NCI-H1417 (cell line): ENCODE measurements around the gene WNT3A.

Experiments used
- DNase-seq, 3 experiments: peaks; one replicate each; lab custom pipeline; 2025; lab: John Stamatoyannopoulos, UW

WNT3A gene

DNA sequence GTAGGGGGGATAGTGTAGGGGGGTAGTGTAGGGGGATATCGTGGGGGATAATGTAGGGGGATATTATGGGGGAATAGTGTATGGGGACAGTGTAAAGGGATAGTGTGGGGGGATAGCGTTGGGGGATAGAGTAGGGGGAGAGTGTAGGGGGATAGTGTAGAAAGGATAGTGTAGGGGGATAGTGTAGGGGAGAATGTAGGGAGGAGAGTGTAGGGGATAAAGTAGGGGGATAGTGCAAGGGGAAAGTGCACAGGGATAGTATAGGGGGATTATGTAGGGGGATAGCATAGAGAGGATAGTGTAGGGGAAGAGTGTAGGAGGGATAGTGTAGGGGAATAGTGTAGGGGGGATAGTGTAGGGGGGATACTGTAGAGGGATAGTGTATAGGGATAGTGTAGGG is 63.4 kb downstream of the WNT3A start:
- DNase-seq: no peak

DNA sequence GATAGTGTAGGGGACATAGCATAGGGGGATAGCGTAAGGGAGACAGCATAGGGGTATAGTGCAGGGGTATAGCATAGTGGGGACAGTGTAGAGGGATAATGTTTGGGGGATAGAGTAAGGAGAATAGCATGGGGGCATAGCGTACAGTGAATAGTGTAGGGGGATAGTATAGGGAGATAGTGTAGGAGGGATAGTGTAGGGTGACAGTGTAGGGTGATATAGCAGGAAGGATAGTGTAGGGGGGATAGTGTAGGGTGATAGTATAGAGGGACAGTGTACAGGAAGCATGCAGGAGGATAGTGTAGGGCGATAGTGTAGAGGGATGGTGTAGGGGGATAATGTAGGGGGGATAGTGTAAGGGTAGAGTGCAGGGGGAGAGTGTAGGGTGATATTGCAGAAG is 64.1 kb downstream of the WNT3A start:
- no peak for DNase-seq

DNA sequence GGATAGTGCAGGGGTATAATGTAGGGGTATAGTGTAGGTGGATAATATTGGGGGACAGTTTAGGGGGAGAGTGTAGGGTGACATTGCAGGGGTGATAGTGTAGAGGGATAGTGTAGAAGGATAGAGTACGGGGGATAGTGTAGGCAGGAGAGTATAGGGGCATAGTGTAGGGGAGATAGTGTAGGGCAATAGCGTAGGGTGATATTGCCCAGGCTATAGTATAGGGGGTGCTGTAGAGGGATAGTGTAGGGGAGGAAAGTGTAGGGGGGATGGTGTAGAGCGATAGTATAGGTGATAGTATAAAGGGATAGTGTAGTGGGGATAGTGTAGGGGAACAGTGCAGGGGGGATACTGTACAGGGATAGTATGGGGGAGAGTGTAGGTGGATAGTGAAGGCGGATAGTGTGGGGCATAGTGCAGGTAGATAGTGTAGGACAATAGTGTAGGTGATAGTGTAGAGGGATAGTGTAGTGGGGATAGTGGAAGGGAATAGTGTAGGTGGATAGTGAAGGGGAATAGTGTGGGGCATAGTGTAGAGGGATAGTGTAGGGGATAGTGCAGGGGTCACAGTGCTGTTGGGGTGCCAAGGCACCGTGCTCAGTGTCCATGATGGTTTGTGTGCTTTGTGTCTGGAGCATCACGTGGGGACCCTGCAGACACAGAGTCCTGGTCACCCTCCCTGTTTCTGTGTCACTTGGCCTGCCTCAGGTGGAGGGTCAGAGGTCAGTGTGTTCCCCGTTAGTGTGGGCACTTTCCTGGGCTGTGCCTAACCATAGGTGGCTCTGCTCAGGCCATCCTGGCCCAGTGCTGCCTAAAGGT is 65.2 kb downstream of the WNT3A start:
- no peak for DNase-seq

DNA sequence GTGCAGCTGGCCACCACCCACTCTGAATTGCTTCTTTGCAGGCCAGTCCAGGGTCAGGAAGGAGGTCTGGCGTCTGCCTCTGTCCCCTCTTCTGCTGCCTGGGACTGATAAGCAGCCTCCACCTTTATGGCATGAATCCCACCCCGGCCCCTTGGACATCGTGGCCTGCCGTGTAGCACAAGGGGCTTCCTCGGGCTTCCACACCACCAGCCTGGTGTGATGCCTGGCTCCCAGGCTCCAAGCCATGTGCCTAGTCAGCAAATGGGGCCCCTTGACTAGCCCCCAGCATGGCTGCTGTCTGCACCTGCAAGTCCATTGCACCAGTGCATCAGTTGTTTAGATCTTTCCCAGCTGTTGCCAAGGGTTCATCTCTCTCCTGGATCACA is 65.9 kb downstream of the WNT3A start:
- peak in 2 of 3 experiments; percentile 26 to 34 for DNase-seq

DNA sequence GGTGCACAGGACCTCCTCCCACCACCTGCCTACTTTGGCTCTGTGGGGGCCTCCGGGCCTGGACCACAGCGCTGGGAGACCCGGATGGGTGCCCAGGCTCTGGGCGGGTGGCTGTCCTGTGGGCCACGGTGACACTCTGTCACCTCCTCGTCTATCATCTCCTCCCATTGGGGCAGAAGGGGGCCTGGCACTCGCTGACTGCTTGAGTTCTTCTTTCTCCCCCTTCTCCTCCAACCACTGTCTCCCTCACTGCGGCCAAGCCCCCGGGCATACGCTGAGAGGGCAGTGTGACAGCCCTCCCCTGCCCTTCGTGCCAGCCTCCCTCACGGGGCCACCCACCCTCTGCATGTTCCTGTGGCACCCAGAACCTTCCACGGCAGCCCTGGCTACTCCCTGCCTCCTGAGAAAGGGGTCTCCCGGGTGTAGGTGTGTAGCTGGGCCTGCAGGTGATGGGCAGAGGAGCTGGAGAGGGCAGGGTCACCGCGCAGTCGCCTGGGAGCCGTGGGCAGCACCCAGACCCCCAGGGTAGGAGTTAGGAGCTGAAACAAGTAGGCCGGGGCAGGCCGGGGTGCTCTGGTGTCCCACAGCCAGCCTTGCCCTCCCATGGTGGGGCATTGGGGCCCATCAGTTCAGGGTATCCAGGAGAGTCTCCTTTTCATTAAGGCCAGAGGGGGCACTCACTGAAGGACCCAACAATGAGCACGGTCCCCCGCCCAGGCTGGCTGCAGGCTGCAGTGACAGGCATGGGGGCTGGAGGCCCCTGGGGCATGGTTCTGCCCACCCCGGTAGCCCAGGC is 66.5 kb downstream of the WNT3A start:
- DNase-seq: no peak

DNA sequence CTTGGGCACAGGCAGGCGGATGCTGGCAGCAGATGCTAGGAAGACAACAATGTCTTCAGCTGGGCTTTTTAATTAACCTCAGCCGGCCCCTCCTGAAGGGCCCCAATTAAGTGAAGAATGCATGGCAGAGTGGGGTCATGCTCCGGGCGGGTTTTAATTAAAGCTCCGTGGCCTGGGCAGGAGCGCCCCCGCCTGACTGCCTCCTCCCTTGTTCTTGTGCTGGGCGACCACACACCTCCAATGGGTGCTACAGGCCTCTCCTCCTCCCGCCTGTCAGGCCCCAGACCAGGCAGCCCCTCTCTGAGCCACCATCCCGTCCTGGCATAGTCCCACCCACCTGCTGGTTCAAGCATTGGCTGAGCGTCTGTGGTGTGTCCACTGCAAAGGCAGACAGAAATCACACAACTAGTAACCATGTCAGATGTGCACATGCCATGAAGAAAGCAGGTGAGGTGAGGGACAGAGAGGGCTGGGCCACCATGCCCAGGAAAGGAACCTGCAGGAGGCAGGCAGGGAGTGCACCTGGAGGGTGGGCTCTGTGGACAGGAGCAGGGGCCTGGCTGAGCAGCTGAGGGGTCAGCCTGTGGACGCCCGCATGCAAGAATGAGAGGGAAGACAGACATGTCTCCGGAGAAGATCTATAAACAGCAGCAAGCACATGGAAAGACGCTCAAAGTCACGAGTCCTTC is 67.2 kb downstream of the WNT3A start:
- peak in 2 of 3 experiments; percentile 53 to 82 for DNase-seq

DNA sequence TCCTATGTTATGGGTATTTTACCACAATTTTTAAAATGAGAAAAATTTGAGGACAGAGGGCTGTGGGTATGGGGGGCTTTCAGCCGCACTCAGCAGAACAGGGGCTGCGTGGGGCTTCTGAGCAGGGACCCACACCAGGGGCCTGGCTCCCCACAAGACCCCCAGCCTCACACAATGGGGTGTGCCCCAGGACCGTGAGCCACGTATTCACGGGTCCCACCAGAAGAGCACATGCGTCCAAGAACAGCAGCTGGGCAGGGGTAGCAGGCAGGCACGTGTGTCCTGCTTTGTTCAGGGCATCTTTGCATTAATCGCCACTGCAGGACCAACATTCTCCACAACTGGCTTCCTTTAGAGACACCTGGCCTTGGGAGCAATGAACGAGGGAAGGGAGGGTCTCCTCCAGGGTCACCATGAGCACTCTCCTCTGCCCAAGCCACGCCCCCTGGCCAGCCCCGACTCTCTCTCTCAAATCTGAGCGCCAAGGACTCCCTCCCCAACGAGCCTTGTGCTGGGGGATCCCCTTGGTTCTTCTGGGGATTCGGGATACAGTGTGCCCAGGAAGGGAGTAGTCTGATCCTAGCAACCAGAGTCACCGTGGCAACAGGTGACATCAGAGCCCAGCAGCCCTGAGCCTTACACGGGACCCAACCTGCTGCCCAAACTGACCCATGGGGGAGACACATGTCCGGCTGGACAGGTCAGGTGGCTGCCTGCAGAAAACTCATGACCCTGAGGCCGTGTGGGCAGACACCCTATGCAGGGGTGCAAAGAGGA is 68.3 kb downstream of the WNT3A start:
- peak in 1 of 3 experiments; percentile 22 for DNase-seq

DNA sequence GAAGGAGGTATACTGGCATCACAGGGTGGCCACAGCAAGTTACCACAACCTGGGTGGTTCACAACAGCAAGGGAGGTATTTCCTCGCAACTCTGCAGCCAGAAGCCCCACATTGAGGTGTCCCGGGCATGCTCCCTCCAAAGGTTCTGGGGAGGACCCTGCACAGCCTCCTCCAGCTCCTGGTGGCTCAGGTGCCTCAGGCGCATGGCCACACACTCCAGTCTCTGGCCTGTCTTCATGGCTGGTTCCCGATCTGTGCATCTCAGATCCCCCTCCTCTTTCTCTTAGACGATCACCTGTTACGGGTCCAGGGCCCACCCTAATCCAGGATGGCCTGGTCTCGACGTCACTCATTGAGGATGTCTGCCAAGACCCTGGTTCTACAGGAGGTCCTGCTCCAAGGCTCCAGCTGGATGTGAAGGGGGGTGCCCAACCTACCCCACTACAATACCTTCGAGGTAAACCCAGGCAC is 69.0 kb downstream of the WNT3A start:
- DNase-seq: no peak

DNA sequence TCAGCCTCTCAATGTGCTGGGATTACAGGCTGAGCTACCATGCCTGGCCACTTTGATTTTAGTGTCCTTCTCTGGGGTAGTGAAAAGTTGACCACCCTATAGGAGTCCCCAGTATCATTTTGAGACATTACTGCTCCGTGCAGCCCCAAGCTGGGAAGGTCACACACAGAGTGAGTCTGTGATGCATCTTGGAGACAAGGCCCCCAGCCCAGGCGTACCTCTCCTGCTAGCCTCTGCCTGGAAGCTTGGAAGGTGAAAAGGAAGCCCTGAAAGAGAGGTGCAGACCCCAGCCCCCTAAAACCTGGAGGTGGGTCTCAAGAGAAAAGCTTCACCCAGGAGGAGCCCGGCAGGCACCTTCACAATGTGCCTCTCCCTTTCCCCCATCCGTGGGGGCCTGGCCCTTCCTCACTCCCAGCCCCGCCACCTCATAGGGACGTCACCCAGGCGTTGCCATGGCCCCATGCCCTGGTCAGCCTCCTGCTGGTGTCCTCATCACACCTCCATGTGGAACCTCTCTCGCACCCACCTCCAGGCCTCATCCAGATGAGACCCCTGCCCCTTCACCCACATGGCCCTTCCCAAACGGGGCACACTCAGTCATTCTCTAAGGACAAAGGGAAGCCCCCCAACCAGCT is 70.1 kb downstream of the WNT3A start:
- DNase-seq: no peak

DNA sequence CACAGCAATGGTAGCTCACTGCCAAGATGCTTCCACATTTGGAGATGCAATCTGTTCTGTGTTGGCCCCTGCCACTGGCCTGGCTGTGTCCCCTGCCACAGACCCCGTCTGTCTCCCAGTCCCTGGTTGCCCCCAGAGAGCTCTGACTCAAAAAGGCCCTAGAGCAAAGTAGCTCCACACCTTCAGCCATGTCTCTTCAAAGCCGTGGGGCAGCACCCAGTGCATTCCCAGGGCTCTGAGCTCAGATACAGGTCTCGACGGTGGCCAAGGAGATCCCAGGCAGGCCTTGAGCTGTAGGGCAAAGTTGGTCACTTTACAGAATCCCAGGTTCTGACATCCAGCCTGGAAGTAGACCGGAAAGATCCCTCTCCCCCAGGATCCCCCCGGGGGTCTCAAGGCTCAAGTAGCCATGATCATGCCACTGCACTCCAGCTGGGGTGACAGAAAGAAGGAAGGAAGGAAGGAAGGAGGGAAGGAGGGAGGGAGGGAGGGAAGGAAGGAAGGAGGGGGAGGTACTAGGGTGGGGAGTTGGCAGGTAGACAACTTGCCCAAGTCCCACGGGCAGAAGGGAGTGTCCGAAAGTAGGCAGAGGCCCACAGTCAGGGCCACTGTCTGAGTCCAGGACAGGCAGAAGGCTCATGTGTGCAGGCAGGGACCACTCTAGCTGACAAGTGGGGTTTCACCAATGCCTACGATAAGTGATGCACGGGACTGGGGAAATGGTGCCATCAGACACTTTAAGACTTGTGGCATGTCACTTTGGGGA is 71.0 kb downstream of the WNT3A start:
- no peak for DNase-seq

DNA sequence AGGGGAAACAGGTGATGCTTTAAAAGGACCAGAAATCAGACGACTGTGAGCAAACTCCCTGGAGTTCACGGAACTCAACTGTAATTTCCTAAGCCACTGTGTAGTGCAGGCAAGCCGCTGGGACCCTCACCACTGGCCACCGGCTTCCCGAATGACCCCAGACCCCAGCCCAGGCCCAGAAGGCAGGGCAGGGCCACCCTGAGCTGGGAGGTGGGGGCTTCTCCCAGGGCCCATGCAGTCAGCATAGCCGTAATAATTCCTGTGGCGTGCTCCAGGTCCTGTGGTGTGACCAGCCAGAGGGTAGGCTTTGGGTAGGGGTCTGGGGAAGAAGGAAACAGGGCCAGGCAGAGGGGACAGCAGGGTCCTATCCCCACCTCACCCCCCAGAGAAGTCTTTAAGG is 72.2 kb downstream of the WNT3A start:
- no peak for DNase-seq

DNA sequence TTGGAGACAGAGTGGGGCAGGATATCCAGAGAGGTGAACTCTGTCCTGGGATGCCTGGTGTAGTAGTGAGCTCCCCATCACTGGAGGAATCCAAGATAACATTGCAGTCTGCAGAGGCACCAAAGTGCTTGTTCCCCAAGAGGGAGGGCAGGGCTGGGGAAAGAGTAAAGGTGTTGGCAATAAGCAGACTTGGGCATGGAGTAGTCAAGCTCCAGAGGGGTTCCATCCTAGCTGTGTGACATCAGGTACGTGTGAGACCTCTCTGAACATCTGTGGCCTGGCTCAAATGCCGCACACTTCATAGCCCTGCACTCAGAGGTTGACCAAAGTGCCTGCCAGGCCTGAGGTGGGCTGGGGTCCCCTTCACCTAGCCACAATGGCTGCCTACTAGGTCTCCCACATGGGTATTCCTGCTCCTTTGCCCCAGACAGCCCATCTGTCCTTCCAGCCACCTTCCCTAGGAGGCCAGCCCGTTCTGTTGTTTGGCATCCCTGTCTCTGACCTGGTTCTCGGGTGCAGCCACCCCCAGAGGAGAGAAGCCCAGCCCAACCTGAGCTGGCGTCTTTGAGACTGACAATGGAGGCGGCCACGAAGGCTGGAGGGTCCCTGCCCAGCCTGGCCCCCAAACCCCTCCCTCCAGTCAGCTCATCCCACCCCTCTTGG is 72.9 kb downstream of the WNT3A start:
- DNase-seq: no peak

DNA sequence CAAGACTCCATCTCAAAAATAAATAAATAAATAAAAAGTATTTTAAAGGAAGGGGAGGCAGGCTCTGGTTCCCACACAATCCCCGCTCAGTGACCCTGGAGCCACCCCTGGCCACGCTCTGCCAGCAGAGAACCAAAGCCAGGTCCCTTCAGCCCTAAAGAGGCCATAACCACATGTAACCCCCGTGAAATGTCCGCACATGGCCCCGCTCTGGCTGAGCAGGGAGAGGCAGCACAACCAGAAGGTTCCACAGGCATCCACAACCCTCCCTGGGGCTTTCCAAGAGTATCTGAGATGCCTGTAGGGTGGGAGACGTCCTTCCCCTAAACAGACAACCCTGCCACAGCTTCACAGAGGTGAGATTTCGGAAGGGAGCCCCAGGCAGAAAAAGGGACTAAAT is 74.3 kb downstream of the WNT3A start:
- no peak for DNase-seq

DNA sequence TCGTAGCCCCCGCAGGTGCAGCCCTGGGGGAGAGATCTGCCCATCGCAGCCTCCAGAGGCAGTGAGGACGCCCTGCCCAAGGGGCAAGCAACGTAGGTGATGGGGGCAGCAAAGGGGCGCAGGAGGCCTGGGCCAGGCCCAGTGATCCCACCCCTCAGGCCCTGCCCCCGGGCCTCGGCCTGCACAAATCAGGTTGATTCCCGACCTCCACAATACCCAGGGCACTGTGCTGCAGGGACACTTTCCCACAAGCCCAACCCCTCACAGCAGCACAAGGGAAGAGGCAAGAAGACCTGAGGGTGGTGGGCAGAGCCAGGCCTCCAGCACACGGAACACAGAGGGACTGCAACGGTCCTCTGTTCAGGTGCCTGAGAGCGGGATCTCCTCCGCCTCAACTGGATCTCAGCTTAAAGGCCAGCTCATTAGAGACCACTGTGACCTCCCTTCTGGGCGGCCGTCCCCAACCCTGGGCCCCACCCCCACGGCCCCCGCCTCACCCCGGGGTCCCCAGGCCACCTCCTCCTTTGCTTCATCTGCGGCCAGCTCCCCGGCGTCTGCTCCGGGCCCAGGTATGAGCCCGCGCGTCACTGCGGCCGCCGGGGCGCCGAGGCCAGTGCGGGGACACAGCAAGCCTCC is 74.9 kb downstream of the WNT3A start:
- peak in 1 of 3 experiments; percentile 63 for DNase-seq

DNA sequence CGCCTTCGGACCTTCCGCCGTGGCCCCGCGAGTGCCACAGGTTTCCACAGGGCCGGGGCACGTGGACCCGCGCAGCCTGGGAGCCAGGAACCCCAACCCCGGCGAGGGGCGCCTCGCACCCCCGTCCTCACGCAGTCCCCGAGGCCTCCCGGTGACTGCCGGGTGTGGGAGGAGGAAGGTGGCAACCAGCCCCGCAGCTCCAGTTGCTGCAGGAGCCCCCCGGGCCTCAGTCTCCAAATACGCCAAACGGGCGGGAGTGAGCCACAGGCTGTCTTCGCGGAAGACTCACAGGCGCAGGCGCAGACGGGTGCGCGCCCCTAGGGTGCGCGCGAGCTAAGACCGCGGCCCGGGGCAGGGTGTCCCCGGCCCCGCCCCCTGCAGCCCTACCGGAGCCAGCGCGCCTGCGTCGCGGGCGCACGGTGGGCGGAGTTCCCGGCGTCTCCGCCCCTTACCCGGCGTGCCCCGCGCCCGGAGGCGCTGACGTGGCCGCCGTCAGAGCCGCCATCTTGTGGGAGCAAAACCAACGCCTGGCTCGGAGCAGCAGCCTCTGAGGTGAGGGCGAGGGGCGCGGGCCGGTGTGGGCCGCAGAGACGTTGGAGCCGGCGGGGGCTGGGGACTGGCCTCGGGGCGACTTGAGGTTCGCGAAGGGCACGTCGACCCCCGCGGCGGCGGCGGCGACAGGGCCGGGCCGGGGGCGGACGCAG is 75.6 kb downstream of the WNT3A start, which contains the start of gene ARF1:
Gene ARF1, plus strand, starts transcription at position 495 of the 704 bp plus-strand sequence. CDS start 14,407 bp downstream, outside the sequence.
- peak; percentile 90 to 94 (median 94) for DNase-seq

DNA sequence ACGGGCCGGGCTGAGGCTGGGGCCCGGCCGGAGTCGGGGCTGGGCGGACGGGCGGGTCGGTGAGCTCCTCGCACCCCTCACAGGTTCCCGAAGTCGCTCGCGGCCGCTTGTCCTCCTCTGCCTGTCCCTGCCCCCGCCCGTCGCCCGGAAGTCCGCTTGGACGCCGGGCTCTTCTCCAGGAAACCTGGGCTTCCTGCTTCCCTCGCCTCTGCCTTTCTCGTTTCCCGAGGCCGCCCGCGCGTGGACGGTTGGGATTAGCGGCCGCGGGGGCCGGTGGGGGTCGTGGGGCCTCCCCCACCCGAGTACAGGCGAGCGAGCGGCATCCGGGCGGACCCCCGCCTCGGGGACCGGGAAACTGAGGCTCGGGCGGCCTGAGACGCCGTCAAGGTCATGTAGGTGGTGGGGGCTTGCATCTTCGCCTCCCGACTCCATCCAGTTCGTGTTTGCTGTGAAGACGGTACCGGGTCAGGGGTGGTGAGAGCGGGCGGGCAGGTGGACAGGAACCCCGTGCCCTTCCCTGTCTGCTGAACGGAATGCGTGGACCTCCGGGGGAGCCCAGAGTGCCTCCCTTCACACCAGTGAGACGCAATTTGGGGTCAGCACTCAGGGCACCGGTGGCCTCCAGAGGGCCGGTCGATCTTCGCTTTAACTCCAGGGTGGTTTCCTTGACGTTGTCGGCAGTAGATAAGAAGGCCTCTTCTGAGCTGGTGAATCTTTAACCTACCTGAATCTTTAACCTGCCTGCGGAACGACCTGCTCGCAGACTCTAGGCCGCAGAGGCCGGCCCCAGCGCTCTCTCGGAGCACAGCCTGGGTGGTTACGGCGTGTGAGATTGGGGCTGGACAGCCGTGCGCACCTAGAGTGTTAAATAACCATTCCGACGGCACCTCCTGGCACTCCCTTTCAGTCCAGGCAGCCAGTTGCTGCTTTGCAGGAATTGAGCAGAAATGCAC is 76.4 kb downstream of the WNT3A start:
- DNase-seq: peak in 2 of 3 experiments; percentile 60 to 75

DNA sequence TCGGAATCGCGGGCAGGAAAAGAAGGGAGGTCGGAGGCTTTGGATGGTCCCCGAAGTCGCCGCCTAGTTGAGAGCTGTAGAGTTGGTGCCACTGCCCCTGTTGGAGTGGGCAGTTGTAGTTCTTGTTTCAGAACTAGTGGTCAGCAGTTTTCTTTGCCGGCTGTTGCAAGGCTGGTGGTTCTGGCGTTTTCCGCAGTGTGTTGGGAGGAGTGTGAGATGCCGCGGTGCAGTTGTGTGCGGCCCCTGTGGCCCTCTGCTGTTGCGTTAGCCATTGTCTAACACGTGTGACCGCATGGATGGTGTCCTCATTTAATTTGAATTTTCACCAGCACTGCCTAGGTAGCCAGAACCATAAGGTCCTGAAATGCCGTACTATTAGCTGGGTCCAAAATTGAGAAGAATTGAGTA is 77.1 kb downstream of the WNT3A start:
- DNase-seq: no peak
